ENCODE results near the gene EXD3.

- no peak for TF ChIP-seq CTCF (IDR thresholded peaks at IDR 0.05)
- no peak for TF ChIP-seq POLR2A (IDR thresholded peaks at IDR 0.05)
Measured at GRCh38 chr9:137387891-137388560, 34.9 kb downstream of the EXD3 start.

Data from breast epithelium (tissue), 3 donors.